22Rv1 (cell line): ENCODE data around the gene ARHGEF19.
A peak's percentile ranks its signal among the peaks of the same experiment; 100 is the strongest.
"Not testable (repeated sequence)": the region's sequence is repeated elsewhere in the genome, so short reads cannot be mapped to it uniquely, and the experiment has no call there.

ENCODE experiments used
- H3K27ac ChIP-seq: fragments of 450-650 bp; 2 replicates; pipeline ENCODE4 v1.5.1; 2017
- ZFX ChIP-seq: fragments of 450-650 bp; IDR thresholded peaks from 2 replicates; pipeline ENCODE4 v1.6.1; 2017; ENCODE audit warnings: antibody characterized with exemption, borderline replicate concordance
- TF ChIP-seq, protein P1 (sequence below): fragments of 450-650 bp; IDR thresholded peaks from 2 replicates; pipeline ENCODE4 v1.5.1; 2017; ENCODE audit warnings: mild to moderate bottlenecking

Gene ARHGEF19

DNA sequence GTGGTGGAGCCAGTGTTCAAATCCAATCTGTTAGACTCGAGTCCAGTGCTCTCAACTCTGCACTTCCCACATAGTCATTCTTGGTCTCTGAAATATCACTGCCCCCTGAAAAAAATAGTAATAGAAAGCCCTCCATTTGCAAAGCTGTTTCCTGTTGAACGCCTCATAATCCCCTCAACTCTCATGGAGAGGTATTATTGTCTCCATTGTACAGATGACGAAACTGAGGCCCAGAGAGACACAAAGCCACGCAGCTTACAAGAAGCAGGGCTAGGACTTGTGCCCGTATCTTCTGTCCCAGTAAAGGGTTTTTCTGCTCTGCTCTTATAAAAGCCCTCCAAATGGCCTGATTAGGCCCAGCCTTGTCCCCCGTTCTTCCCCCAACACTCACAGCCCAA, 6.2 kb upstream of the ARHGEF19 start:
- no peak overlapping the region for H3K27ac ChIP-seq
- no peak for TF ChIP-seq ZFX
- TF ChIP-seq, protein P1, sequence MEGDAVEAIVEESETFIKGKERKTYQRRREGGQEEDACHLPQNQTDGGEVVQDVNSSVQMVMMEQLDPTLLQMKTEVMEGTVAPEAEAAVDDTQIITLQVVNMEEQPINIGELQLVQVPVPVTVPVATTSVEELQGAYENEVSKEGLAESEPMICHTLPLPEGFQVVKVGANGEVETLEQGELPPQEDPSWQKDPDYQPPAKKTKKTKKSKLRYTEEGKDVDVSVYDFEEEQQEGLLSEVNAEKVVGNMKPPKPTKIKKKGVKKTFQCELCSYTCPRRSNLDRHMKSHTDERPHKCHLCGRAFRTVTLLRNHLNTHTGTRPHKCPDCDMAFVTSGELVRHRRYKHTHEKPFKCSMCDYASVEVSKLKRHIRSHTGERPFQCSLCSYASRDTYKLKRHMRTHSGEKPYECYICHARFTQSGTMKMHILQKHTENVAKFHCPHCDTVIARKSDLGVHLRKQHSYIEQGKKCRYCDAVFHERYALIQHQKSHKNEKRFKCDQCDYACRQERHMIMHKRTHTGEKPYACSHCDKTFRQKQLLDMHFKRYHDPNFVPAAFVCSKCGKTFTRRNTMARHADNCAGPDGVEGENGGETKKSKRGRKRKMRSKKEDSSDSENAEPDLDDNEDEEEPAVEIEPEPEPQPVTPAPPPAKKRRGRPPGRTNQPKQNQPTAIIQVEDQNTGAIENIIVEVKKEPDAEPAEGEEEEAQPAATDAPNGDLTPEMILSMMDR: no peak

DNA sequence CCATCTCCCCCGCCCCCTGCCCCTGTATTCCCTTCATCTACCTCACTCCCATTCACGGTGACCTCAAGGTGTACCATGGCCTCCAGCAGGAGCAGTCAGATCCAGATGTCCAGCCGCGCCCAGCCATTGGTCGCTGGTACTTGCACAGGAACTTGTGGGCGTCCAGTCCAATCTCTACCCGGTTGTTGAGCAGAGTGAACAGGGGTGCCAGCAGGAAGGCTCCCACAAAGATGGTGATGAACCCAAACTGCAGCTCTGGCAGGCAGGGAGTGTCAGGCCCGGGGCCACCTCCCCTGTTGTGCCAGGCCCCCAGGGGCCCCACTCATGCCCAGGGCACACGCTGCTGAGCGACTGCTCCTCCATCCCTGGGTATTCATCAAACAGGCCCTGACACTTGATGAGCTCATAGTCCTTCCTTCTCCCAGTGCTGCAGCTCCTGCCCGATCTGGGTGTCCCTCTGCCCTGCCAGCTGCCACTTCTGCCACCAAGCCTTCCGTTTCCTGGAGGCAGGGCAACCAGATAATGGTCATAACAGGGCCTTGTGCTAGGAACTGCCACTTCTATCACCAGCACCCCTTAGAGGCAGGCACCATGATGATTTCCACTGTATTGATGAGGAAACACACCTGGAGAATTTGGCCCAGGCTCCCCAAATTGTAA, 5.7 kb upstream of the ARHGEF19 start:
- H3K27ac ChIP-seq: no peak overlapping the region
- no peak for TF ChIP-seq ZFX
- TF ChIP-seq, protein P1: no peak

DNA sequence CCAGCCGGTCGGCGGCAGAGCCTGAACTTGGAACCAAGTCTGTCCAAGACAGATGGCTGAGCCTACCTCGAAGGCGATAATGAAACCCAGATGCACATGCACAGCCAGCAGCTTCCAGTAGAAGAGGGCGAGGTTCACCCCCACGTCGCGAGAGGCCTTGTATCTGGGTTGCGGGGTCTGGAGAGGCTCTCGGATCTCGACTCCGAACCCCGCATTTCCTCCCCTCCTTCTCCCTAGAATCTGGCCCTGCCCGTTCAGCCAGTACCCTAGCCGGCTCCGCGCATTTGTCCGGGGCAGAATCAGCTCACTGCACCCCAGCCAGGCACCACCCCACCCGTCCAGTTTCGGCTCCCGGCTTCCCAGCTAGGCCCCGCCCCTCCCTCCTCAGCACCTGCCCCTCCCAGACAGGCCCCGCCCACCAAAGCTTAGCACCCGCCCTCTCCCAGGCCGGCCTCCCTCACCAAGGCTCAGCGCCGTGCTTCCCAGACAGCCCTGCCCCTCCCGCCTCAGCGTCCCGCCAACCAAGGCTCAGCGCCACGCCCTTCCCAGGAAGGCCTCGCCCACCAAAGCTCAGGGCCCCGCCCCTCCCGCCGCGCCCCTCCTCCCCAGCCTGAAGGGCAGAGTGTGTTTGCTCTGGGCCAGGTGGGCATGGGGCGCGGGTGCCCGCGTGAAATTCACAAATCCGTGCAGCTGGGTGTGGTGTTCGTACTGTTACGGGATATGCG, 4.8 kb upstream of the ARHGEF19 start:
- H3K27ac ChIP-seq: peak overlapping the region; percentile 25; the same call in 1 of the 2 replicates
- TF ChIP-seq ZFX: no peak
- TF ChIP-seq, protein P1: no peak

DNA sequence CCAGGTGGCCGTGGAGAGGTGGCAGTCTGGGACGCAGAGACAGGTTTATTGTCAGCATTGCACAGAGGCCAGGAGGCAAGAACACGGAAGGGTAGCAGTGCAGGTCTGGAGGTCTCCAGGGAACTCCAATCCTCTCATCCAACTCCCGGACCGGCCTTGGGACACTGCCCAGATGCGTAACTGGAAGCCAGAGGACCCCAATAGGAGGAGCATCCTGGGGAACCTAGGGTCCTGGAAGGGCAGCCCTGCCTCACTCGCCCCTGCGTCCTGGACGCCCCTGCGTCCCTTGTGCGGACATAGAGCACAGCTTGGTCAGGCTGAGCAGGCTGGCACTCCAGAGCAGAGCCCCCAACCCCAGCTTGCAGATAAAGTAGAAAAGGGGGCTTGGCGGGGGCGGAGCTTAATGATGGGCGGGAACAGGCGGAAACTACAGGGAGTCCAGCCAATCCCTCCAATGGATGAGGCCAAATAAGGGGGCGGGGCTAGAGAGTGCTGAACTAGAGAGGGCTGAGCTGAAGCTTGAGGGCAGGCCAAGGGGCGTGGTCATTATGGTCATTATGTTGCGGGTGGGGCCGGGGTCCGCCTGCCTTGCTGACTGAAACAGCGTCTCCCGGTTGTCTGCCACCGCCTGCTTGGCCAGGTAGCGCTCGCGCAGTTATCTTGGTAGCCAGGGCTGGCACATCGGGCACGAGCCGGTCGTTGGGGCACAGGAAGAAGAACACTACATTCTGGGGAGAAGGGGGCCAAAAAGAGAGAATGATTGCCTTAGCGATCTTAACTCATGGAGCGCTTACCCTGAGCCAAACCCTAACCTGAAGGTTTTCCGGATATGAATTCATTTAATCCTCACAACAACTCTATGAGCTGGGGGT, 3.7 kb upstream of the ARHGEF19 start:
- H3K27ac ChIP-seq: peak overlapping the region; percentile 25; the same call in 1 of the 2 replicates
- TF ChIP-seq, protein P1: no peak

DNA sequence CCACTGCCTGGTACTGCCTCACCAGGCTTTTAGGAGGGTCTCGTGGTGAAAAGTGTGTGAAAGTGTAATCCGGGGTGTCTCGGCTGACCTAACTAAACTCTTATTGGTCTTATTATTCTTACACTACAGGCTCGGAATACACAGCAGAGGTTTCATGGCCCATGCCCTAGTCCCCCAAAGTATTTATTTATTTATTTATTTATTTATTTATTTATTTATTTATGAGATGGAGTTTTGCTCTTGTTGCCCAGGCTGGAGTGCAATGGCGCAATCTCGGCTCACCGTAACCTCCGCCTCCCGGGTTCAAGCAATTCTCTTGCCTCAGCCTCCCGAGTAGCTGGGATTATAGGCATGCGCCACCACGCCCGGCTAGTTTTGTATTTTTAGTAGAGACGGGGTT, 2.8 kb upstream of the ARHGEF19 start:
- not testable (repeated sequence) for H3K27ac ChIP-seq

DNA sequence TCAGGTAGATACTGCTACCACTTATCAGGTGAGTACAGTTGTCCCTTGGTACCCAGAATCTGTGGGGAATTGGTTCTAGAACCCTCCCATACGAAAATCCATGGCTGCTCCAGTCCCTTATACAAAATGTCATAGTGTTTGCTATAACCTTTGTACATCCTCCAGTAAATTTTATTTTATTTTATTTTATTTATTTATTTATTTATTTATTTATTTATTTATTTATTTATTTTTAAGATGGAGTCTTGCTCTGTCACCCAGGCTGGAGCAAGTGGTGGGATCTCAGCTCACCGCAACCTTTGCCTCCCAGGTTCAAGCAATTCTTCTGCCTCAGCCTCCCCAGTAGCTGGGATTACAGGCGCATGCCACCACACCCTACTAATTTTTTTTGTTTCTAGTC, 1.1 kb upstream of the ARHGEF19 start:
- H3K27ac ChIP-seq: not testable (repeated sequence)

DNA sequence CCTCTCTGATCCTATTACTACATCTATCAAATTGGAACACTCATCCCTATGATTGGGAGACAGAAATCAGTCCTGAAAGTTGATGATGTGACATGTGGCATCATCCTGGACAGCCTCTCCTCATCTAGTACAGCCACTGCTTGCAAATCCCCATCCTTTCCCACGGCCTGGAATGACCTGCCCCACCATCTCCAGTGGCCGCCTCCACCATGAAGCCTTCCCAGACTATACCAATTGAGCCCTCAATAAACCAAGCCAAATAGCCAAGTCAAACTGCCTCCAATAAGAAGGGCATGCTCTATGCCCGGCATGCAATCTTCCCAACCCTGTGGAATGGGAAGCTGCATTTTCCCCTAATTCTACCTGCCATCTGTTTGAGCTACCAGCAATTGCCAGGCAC, 561 bp upstream of the ARHGEF19 start:
- TF ChIP-seq, protein P1: no peak
- TF ChIP-seq ZFX: no peak
- no peak overlapping the region for H3K27ac ChIP-seq

DNA sequence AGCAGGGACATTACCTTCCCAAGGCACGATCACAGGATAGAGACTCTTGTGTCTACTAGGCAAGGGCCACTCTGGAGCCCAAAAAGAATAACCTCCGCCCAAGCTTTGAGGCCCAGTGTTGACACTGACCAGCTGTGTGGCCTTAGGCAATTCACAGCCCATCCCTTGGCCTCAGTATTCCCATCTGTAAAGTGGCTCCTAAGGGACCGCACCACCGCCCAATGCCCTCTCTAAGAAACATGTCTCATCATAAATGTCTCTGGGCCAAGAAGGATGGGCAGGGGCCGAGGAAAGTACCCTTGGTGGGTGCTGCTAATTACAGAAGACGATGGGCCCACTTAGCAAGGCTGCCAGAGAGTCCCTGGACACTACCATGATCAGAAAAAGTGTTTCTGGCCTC, 628 bp downstream of the ARHGEF19 start:
- TF ChIP-seq ZFX: no peak
- TF ChIP-seq, protein P1: no peak
- no peak overlapping the region for H3K27ac ChIP-seq
